Tibial nerve (tissue), 3 donors: ENCODE data around the gene RAD50.

Experiments used
- POLR2A ChIP-seq, 2 donors: fragments of 450-650 bp; IDR thresholded peaks; one replicate each; pipeline ENCODE4 v1.6.1; 2017; ENCODE audit warnings: antibody characterized with exemption in 2 of 2, mild to moderate bottlenecking in 2 of 2, moderate library complexity in 2 of 2
- TF ChIP-seq, protein P1 (sequence below), 5 experiments: fragments of 200-600 bp in 3 of 5; fragments of 450-650 bp in 2 of 5; sonication (generic) in 3 of 5; IDR thresholded peaks; one replicate each; pipeline ENCODE4 v1.5.1; 2016 to 2019; ENCODE audit warnings: antibody characterized with exemption in 5 of 5, mild to moderate bottlenecking in 3 of 5, moderate library complexity in 2 of 5

DNA sequence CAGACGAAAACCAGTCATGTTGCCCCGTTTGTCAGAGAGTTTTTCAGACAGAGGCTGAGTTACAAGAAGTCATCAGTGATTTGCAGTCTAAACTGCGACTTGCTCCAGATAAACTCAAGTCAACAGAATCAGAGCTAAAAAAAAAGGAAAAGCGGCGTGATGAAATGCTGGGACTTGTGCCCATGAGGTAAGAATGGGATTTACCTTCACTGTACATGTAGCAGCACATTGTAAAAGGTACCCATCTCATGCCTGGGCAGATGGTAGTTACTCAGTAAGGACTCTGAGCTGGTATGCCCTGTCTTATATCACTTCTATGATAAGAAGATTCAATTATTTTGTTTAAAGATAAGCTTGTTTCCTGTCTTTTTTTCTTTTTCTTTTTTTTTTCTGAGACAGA is 38.8 kb downstream of the RAD50 start:
- TF ChIP-seq POLR2A (IDR thresholded peaks at IDR 0.05): no peak
- TF ChIP-seq, protein P1, sequence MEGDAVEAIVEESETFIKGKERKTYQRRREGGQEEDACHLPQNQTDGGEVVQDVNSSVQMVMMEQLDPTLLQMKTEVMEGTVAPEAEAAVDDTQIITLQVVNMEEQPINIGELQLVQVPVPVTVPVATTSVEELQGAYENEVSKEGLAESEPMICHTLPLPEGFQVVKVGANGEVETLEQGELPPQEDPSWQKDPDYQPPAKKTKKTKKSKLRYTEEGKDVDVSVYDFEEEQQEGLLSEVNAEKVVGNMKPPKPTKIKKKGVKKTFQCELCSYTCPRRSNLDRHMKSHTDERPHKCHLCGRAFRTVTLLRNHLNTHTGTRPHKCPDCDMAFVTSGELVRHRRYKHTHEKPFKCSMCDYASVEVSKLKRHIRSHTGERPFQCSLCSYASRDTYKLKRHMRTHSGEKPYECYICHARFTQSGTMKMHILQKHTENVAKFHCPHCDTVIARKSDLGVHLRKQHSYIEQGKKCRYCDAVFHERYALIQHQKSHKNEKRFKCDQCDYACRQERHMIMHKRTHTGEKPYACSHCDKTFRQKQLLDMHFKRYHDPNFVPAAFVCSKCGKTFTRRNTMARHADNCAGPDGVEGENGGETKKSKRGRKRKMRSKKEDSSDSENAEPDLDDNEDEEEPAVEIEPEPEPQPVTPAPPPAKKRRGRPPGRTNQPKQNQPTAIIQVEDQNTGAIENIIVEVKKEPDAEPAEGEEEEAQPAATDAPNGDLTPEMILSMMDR (IDR thresholded peaks at IDR 0.05): no peak
